KOPT-K1 (cell line): Measurements from ENCODE around the gene CEP112.

Experiments
- H3K27ac ChIP-seq: fragments of 200-600 bp; sonication (generic); 2 replicates; pipeline ENCODE4 v1.5.1; 2016; ENCODE audit warnings: antibody characterized with exemption, mild to moderate bottlenecking, low read depth, low read length; ENCODE audit not compliant: poor library complexity, severe bottlenecking
- H3K36me3 ChIP-seq: fragments of 200-600 bp; sonication (generic); 2 replicates; pipeline ENCODE4 v1.5.1; 2017; ENCODE audit warnings: antibody characterized with exemption, mild to moderate bottlenecking, low read length, moderate library complexity; ENCODE audit not compliant: insufficient read depth
- H3K9me3 ChIP-seq: fragments of 200-600 bp; sonication (generic); 2 replicates; pipeline ENCODE4 v1.5.1; 2017; ENCODE audit warnings: antibody characterized with exemption, low read length, mild to moderate bottlenecking; ENCODE audit not compliant: insufficient read depth, poor library complexity, severe bottlenecking

CEP112 gene

DNA sequence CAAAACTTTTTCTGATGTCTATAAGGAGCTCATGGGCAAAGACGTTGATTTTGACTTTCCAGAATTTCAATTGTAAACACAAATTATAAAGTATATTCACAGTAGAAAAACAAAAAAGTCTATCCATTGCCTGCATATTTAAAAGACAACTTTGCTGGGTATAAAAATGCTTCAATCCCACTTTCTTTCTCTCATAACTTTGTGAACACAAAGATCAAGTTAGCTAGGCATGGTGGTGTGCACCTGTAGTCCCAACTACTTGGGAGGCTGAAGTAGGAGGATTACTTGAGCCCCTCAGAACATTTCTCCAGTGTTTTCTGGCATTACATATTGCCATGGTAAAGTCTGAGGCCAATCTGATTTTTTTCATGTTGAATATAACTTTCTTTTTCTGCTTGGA, 547.4 kb downstream of the CEP112 start:
- no peaks in the 10 kb centered on the region for H3K36me3 ChIP-seq
- H3K27ac ChIP-seq = no peak overlapping the region
- peaks cover 14% of the 10 kb centered on the region for H3K9me3 ChIP-seq

DNA sequence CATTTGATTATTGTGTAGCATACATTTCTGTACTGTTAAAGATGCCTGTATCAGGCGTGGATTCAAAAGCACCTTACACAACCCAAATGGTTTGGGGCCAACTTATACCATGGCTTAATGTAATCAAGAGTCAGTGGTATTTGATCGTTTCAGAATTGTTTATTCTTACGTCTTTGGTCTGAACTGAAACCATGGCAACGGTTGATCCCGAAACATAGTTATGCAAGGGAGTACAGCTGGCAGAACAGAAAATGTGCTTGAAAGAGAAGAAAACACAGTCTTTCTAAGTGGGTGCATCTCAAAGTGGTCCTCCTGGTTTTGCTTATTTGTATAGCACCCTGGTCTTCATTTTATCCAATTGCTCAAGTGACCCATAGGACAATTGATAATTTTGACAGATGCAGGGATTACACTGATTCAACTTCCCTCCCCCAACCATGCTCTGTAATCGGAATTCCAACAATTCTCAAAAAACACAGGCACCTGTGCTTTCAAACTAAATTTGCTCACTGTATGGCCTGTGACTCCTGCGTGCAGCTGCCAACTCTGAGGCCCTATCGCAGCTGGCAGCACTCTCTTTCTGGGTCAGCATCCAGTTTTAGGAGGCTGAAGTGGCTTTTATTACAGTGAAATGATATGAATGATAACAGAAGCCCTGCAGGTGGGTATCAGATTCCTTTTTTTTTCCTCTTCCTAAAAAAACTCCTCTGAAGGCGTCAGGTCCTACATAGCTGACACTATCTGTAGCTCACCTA, 553.5 kb downstream of the CEP112 start:
- Histone ChIP-seq H3K9me3 (no peaks in the 10 kb centered on the region), H3K36me3 (no peaks in the 10 kb centered on the region), H3K27ac (no peak overlapping the region)

DNA sequence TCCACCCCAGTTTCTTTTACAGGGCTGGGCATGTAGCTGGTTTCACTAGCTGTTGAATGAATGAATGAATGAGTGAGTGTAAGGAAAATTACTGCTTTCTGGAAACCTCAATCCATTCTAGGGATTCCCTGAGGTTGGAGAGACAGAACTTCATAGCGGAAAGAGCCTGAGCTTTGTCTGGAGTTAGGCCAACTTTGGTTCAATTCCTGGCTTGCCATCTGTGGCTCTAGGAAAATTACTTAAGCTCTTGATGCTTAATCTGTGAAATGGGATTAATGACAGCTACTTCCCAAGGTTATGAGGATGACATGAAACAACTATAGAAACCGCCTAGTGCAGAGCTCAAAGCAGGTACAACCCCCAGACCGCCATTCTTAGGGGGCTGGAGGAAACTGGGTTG, 554.1 kb downstream of the CEP112 start:
- Histone ChIP-seq H3K27ac (no peak overlapping the region), H3K9me3 (no peaks in the 10 kb centered on the region), H3K36me3 (no peaks in the 10 kb centered on the region)

DNA sequence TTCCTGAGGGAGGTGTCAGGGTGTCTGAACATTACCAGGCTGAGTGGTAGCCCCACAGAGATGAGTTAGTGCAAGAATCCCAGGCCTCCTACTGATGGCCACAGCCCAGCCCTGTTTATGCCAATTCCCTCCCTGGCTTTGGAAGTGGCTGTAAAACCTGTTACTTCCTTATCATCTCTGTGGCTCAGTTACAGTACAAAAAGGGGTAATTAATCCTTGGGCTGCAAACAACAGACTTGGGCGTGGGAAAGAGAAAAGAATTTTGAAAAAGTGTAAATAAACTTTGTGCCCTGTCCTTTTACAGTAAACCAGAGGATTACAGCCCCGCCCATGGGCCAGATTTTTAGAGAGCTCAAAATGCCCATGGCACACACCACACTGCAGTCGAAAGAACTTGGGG, 557.4 kb downstream of the CEP112 start:
- Histone ChIP-seq H3K27ac (no peak overlapping the region), H3K9me3 (no peaks in the 10 kb centered on the region), H3K36me3 (no peaks in the 10 kb centered on the region)

DNA sequence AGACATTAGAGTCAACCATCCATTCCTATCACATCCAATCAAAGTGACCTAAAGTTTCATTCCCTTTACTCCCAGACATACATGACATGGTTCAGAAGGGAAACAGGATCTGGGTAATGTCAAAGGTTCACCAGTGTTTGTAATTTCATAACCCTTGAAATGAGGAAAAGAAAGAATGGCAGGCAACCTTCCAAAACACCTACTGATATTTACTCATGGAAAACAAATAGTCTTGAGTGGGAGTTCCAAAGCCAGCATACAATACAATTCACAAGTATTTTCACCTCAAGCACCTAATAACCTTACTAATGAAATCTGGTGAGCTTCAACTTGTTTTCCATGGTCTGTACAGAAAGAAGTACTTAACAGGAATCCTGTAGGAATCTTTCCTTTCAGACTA, 557.9 kb downstream of the CEP112 start:
- Histone ChIP-seq H3K27ac (no peak overlapping the region), H3K36me3 (no peaks in the 10 kb centered on the region), H3K9me3 (no peaks in the 10 kb centered on the region)

DNA sequence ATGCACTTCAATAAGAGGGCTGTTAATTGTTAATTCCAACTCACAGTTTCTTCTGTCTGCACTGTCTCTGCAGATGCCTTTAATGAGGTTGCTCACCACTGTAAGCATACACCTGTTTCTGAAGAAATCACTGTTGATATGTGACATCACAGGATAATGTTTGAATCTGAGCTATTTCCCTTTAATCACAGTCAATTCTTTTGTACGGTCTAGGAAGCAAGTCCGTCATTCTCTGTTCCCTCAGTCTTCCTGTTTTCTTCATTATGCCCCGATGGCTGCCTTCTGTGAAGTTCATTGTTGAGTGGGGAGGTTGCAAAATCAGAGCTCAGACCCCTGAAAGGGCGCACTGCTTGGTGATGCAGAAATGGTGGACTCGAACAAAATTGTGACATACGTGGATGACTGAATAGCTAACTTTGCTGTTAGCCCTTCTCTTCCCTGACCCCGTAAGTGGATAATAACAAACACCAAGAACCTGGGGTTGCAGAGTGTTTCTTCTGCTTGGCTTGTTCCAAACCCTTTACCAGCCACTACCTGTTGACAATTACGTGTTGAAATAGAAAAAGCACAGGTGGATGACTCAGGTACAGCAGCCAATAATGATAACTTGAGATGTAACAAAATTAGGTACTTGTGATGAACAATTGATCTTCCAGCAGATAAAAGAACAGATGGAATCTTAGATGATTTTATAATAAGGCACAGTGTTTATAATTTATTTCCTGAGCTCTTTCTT, 558.6 kb downstream of the CEP112 start:
- no peaks in the 10 kb centered on the region for H3K36me3 ChIP-seq
- H3K9me3 ChIP-seq = no peaks in the 10 kb centered on the region
- H3K27ac ChIP-seq = no peak overlapping the region

DNA sequence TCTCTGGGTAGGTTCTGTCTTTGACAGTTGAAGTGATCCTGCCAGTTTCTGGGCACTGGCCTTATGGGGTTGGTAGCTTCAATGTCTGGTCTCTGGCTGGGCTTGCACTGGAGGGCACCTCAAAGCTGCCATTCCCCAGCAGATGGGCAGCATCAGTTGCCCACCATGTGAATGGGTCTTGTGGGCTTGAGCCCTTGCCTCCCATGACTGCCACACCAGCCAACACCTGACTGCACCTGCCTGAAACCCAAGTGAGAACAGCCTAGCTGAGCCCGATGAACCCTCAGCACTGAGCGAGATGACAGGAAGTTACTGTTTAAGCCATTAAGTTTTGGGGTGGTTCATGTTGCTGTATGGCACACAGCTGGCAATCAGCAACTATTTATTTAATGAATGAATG, 561.4 kb downstream of the CEP112 start:
- Histone ChIP-seq H3K36me3 (no peaks in the 10 kb centered on the region), H3K27ac (no peak overlapping the region), H3K9me3 (no peaks in the 10 kb centered on the region)

DNA sequence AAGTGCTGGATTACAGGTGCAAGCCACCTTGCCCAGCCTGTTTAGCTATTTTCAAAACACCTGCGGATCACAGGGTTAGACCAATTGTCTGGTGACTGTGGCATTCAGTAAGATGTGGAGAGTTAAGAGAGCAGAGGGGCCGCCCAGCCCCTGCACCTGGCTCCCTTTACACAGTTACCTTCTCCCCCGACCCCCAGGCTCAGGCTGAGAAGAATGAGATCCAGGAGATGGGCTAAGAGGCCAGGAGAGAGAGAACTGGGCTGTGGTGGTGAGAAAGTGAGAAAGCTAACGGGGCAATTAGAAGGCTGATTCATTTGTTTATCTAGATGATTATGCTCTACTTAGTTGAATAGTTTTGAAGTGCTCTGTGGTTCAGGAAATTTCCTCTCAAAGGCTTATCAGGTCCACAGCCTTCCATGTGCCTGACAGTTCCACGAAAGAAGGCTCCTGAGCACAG, 562.7 kb downstream of the CEP112 start:
- Histone ChIP-seq H3K9me3 (no peaks in the 10 kb centered on the region), H3K27ac (no peak overlapping the region), H3K36me3 (no peaks in the 10 kb centered on the region)

DNA sequence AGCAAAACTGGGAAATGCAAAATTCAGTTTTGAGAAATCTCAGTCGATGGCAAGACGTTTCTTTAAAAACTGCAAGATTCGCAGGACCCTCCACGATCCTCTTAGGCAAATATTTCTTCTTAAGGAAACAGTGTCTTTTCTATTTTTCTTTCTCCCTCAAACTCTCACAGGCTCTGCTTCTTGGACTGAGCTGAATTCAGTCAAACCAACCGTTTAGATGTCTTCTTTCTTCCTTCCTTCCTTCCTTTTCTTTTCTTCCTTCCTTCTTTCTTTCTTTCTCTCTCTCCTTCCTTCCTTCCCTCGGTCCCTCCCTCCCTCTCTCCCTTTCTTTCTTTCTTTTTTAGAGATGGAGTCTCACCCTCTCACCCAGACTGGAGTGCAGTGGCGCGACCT, 563.3 kb downstream of the CEP112 start:
- Histone ChIP-seq H3K9me3 (no peaks in the 10 kb centered on the region), H3K36me3 (no peaks in the 10 kb centered on the region), H3K27ac (no peak overlapping the region)

DNA sequence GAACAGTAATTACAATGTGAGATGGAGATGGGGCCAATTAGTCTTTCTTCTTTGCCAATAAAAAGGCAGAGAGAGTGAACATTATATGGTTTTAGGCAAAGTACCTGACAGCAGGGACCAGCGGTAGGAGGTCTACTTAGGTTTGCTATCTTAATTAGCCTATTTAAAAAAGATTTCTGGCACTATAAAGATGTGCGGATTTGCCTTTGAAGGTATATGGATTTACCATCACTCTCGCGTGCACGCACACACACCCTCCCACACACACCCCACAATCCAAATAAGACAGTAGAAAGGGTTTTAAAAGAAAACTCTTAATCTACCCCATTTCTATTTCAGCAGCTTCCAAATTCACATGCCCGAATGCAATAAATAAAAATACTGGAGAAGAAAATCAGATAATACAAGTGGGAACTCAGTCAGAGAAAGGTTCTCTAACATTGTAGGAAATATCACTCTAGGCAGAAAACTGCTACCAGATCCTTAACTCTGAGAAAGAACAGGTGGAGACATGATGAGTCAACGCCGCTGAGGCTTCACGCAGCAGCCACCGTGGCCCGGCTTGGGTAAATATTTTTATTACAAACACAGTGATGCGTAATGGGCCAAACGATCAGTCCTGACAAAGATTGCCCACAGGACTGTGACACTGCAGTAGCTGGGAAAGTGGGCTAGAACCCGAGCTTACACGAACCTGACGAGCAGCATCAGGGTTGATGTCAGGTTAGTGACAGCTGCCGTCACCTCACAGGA, 563.9 kb downstream of the CEP112 start:
- Histone ChIP-seq H3K36me3 (no peaks in the 10 kb centered on the region), H3K27ac (no peak overlapping the region), H3K9me3 (no peaks in the 10 kb centered on the region)

DNA sequence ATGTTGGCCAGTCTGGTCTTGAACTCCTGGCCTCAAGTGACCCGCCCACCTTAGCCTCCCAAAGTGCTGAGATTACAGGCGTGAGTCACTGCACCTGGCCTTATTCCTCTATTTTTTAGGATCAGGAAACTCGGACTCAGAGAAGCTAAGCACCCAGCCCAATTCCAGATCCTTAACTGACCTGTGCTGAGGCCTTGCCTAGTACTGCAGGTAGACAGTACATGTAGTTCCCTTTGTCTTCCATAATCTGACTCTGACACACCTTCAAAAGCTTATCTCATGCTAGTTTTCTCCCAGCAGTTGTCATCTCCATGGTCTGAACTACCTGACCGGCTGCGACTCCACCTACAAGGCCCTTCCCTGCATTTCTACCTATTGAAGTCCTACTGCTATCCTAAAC, 564.8 kb downstream of the CEP112 start:
- Histone ChIP-seq H3K36me3 (no peaks in the 10 kb centered on the region), H3K9me3 (no peaks in the 10 kb centered on the region), H3K27ac (no peak overlapping the region)

DNA sequence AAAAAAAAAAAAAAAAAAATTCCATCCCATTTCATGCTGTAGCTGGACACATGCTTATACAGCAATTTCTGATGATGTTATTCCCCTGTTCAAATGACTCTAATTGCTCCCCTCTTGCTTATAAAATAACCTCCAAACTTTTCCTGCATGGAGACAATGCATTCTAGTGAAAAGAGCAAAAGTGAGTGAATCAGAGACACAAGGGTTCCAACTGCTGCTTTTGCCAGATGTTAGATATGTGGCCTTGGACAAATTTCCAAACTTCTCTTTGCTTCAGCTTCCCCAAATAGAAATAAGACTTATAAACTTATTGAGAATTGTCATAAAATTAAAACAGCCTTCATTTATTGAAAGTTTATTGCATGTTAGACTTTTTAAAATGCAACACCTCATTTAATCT, 565.5 kb downstream of the CEP112 start:
- H3K9me3 ChIP-seq = no peaks in the 10 kb centered on the region
- no peaks in the 10 kb centered on the region for H3K36me3 ChIP-seq
- no peak overlapping the region for H3K27ac ChIP-seq

DNA sequence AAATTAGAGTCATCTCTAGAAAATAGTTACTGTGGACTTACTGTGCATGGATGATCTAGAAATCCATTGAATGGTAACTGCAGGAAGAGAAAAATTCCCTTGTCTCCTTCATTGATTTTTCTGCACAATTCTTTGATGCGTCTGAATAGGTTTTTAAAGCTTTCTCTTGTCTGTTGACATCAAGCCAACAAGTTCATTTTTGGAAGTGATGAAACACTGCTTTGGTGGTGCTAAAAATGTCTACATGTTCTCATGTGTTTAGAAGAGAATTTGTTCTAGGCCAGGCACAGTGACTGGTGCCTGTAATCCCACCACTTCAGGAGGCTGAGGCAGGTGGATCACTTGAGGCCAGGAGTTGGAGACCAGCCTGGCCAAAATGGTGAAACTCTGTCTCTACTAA, 573.4 kb downstream of the CEP112 start:
- no peak overlapping the region for H3K27ac ChIP-seq
- H3K9me3 ChIP-seq = no peaks in the 10 kb centered on the region
- no peaks in the 10 kb centered on the region for H3K36me3 ChIP-seq

DNA sequence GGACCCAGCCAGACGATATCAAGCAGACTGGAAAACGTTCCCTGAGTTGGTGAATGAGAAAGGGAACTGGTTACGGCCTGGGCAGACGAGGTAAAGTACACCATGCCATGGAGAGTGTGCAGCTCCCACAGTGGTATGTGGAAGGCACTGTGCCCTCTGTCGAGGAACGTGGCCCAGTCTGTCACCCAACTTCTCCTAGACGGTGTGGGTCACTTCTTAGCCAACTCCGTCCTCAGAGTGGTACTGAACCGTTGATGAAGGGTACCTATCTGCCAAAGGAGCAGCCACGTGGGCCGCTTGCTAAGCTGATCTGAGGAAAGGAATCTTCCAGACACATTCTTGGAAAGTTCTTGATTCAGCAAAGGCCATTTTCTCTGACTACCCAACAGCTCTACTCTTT, 574.4 kb downstream of the CEP112 start:
- Histone ChIP-seq H3K27ac (no peak overlapping the region), H3K9me3 (no peaks in the 10 kb centered on the region), H3K36me3 (no peaks in the 10 kb centered on the region)

DNA sequence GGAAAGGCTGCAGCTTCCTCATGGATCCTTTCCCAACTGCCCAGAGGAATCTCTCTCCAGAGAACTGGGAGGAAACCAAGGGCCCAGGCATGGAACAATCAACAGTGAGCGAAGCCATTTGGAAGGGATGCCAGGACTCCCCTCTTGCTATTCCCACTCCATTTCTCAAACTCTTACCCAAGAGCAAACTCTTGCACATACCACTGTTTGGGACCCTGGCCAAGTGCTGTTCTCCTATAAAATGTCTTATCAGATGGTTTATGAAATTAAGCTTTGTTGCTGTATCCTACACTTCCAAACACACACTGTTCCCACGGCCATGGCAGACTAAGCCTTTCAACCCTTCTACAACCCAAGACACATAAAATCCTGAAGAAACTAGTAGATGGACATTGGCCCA, 582.2 kb downstream of the CEP112 start:
- Histone ChIP-seq H3K36me3 (no peaks in the 10 kb centered on the region), H3K27ac (no peak overlapping the region), H3K9me3 (no peaks in the 10 kb centered on the region)
